LNCaP clone FGC (cell line): ENCODE measurements around the gene RAPGEF5.

Experiments
- DNase-seq: peaks from one replicate; pipeline ENCODE4 v3.0.0-alpha.2; 2011; ENCODE audit warnings: low read depth
- H3K4me3 ChIP-seq: 2 replicates; pipeline ENCODE4 v1.5.1; 2011; ENCODE audit warnings: mild to moderate bottlenecking, low read depth, low read length, control low read depth
- TF ChIP-seq, protein P1 (sequence below): IDR thresholded peaks from 2 replicates; pipeline ENCODE4 v1.5.1; 2012; ENCODE audit warnings: mild to moderate bottlenecking; ENCODE audit not compliant: control insufficient read depth, insufficient read depth; ENCODE audit errors: extremely low read depth

Gene RAPGEF5

GRCh38 chr7:22301790-22302189 is 55.2 kb downstream of the RAPGEF5 start:
- no peak overlapping the region for H3K4me3 ChIP-seq
- TF ChIP-seq, protein P1, sequence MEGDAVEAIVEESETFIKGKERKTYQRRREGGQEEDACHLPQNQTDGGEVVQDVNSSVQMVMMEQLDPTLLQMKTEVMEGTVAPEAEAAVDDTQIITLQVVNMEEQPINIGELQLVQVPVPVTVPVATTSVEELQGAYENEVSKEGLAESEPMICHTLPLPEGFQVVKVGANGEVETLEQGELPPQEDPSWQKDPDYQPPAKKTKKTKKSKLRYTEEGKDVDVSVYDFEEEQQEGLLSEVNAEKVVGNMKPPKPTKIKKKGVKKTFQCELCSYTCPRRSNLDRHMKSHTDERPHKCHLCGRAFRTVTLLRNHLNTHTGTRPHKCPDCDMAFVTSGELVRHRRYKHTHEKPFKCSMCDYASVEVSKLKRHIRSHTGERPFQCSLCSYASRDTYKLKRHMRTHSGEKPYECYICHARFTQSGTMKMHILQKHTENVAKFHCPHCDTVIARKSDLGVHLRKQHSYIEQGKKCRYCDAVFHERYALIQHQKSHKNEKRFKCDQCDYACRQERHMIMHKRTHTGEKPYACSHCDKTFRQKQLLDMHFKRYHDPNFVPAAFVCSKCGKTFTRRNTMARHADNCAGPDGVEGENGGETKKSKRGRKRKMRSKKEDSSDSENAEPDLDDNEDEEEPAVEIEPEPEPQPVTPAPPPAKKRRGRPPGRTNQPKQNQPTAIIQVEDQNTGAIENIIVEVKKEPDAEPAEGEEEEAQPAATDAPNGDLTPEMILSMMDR: no peak
- DNase-seq: no peak

DNA sequence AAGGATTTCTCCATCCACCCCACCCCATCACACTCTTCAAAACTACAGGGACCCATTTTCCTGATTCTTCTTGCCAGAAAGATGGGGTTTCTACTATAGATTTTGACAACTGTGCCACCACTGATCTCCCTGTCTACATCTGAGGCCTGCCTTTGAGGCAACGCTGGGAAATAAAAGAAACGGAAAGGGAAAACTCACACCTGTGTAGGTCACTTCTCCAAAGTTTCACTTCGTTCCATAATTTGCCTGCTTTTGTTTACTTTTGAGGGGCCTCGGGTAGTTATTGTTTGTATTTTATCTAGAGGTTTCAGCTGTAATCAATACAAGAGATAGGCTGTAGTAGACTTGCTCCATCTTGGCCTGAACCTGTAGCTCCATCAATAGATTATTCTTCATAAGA is 56.1 kb downstream of the RAPGEF5 start:
- TF ChIP-seq, protein P1: no peak
- DNase-seq: no peak
- H3K4me3 ChIP-seq: no peak overlapping the region

GRCh38 chr7:22296916-22297315 is 60.0 kb downstream of the RAPGEF5 start:
- DNase-seq: no peak
- H3K4me3 ChIP-seq: no peak overlapping the region
- TF ChIP-seq, protein P1: peak; percentile 43

GRCh38 chr7:22296265-22296566 is 60.7 kb downstream of the RAPGEF5 start:
- H3K4me3 ChIP-seq: no peak overlapping the region
- TF ChIP-seq, protein P1: no peak
- no peak for DNase-seq

DNA sequence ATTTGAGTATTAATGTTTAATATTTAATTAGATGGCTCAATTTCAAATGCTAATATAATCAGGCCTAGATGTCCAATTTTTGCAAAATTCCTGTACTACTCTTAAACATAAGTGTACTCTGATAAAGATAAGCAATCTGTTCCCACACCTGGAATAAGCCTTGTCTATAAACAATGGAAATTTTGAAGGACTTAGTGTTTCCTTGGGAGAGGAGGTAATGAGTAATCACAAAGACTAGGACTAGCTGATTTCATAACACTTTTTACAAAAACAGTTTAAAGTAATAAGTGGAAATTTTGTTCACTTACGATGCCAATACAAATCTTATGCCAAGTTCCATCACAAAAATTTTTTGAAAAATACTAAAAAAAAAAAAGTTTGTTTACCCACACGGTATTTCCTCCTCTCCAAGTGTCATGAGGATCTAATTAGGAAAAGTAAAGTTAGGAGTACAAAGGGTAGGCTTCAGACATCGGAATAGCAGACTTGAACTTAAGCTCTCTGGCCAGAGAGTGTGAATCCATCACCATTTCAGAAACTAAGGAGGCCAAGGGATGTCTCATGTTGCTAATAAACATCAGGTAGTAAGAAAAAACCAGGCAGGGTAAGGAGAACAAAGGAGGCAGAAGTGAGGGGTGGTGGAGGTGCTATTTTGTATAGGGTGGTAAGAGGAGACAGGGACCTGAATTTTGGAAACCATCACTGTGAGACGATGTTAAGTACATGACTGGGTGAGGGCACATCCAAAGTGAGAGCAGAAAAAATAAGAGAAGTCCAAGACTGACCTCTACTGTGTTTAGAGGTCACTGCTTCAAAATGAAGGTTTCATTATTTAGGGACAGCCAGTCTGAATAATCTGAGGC is 61.3 kb downstream of the RAPGEF5 start:
- DNase-seq: no peak

DNA sequence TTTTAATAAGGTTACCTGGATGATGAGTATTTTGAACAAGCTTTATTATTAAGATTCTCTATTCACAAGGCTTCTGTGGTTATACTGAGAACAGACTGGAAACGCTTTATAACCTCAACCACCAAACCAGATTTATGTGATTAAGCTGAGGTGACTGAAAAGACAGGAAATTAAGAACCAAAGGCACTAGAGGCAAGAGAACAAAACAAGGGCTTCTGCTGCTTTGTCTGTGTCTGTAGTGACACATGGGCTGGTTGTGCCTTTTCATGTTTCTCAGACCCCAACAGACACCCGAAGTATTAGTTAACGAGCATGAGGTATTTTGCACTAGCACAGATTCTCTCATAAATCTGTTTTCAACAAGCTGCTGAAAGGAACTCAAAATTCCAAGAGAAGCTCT is 64.4 kb downstream of the RAPGEF5 start:
- no peak overlapping the region for H3K4me3 ChIP-seq
- TF ChIP-seq, protein P1: no peak
- no peak for DNase-seq

More for the DNA sequence above, 61.3 kb downstream of the RAPGEF5 start:
- TF ChIP-seq, protein P1: peak; percentile 36
- H3K4me3 ChIP-seq: no peak overlapping the region

DNA sequence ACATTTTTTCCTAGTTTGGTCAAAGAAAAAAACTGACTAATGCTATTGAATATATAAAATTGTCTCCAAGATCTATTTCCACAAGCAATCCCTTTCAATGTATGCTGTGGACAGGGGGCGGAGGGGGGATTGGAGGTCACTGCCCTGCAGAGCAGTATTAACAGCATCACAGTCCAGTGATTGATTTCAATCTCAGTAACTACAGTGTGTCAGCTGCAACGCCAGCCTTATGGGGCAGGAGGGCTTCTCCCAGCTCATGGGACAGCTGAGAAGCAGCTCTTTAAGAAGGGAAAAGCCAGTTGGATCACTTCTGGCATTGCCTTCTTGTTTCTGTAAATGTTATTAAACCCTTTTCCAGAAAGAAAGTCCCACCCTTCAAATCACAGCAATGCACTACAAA is 65.0 kb downstream of the RAPGEF5 start:
- no peak for DNase-seq
- TF ChIP-seq, protein P1: no peak
- no peak overlapping the region for H3K4me3 ChIP-seq
